LNCaP clone FGC (cell line): Measurements from ENCODE around the gene FIGNL2.

Experiments used
- DNase-seq: peaks from one replicate; pipeline ENCODE4 v3.0.0-alpha.2; 2011; ENCODE audit warnings: low read depth
- H3K4me3 ChIP-seq: 2 replicates; pipeline ENCODE4 v1.5.1; 2011; ENCODE audit warnings: mild to moderate bottlenecking, low read depth, low read length, control low read depth
- CTCF ChIP-seq: IDR thresholded peaks from 2 replicates; pipeline ENCODE4 v1.5.1; 2012; ENCODE audit warnings: mild to moderate bottlenecking; ENCODE audit not compliant: control insufficient read depth, insufficient read depth; ENCODE audit errors: extremely low read depth

FIGNL2 gene

GRCh38 chr12:51855586-51856428, 7.3 kb upstream of the FIGNL2 start:
- no peak overlapping the region for H3K4me3 ChIP-seq
- no peak for DNase-seq
- no peak for TF ChIP-seq CTCF

- no peak for DNase-seq
- H3K4me3 ChIP-seq, result no peak overlapping the region
- no peak for TF ChIP-seq CTCF
These were observed 4.1 kb upstream of the FIGNL2 start for GRCh38 chr12:51852404-51853137.

GRCh38 chr12:51851413-51852124, 3.1 kb upstream of the FIGNL2 start:
- DNase-seq, result no peak
- no peak overlapping the region for H3K4me3 ChIP-seq
- TF ChIP-seq CTCF, result no peak

- no peak overlapping the region for H3K4me3 ChIP-seq
- TF ChIP-seq CTCF, result no peak
- no peak for DNase-seq
These were observed 2.4 kb upstream of the FIGNL2 start for GRCh38 chr12:51850965-51851299.

- no peak overlapping the region for H3K4me3 ChIP-seq
- DNase-seq, result no peak
- no peak for TF ChIP-seq CTCF
These were observed 1.8 kb upstream of the FIGNL2 start for GRCh38 chr12:51850081-51850964.
